HG03558 (cell line): Measurements from ENCODE around the gene PRMT1.
"Not testable (repeated sequence)": the region's sequence is repeated elsewhere in the genome, so short reads cannot be mapped to it uniquely, and the experiment has no call there.

Source experiments
- ATAC-seq: cut with Tn5 transposase; IDR thresholded peaks from one replicate; pipeline ENCODE4 v1.9.1; 2021; ENCODE audit warnings: moderate number of reproducible peaks; ENCODE audit not compliant: unreplicated experiment; ENCODE audit errors: extremely low read depth

PRMT1 gene

DNA sequence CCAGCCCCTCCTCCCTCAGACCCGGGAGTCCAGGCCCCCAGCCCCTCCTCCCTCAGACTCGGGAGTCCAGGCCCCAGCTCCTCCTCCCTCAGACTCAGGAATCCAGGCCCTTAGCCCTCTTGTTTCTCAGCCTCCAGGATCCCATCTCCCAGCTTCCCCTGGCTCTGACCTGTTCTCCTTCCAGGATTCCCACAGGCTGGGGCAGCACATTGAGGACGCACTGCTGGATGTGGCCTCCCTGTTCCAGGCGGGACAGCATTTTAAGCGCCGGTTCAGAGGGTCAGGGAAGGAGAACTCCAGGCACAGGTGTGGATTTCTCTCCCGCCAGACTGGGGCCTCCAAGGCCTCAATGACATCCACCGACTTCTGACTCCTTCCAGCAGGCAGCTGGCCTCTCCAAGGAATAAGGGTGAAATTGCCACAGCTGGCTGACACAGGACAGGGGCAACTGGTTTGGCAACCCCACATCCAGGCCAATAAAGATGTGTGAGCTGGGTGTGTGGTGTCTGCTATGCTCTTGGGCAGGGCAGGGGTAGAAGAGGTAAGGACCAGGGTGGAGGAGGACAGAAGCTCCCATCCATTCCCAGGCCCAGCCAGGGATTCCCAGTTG lies 36.3 kb downstream of the PRMT1 start:
- no peak for ATAC-seq

DNA sequence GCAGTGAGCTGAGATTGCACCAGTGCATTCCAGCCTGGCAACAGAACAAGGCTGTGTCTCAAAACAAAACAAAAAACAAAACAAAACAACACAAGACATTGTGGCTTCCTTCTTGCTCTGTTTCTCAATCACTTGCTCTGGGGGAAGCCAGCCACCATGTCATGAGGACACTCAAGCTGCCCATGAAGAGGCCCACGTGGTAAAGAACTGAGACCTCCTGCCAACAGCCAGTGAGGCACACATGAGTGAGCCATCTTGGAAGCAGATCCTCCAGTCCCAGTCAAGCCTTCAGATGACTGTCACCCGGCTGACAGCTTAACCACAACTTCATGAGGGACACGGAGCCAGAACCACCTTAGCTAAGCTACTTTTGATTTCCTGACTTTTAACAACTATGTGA lies 39.1 kb downstream of the PRMT1 start:
- no peak for ATAC-seq

DNA sequence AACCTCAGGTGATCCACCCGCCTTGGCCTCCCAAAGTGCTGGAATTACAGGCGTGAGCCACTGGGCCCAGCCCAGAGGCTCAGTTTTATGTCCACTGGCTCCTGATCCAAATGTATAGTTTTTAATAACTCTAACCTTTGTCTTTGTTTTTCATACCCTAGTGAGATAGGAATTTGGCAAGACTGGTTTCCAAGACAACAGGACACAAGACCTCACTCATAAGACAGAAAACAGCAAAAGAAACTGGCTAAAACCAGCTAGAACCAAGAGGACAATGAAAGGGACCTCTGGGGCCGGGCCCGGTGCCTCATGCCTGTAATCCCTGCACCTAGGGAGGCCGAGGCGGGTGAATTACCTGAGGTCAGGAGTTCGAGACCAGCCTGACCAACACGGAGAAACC lies 41.4 kb downstream of the PRMT1 start:
- no peak for ATAC-seq

- ATAC-seq, result no peak
Measured at GRCh38 chr19:49718991-49719390, 41.9 kb downstream of the PRMT1 start.

- not testable (repeated sequence) for ATAC-seq
Measured at GRCh38 chr19:49719420-49719819, 42.3 kb downstream of the PRMT1 start.

GRCh38 chr19:49727217-49728030 lies 50.4 kb downstream of the PRMT1 start:
- ATAC-seq, result no peak

- ATAC-seq, result no peak
Measured at GRCh38 chr19:49730166-49730565, 53.1 kb downstream of the PRMT1 start.
